ENCODE results near the gene VWA3B.

DNA sequence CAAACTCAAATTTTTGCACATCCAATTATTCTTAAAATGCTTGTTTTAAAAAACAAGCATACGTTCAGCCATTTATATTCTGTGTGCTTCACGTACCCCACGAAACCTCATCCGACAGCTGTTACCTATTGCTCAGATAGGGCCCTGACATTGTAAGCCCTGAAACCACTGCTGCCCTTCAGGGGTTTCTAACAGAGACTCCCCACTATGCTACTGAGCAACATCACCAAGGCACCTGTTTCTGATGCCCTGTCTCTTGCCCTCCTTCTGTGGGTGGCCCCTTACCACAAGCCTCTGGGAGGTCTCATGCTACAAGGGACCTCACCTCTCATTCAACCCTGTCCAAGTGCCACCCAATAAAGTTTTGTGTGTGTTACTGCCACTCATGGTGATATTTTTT, 240.8 kb downstream of the VWA3B start:
- TF ChIP-seq, protein P1, sequence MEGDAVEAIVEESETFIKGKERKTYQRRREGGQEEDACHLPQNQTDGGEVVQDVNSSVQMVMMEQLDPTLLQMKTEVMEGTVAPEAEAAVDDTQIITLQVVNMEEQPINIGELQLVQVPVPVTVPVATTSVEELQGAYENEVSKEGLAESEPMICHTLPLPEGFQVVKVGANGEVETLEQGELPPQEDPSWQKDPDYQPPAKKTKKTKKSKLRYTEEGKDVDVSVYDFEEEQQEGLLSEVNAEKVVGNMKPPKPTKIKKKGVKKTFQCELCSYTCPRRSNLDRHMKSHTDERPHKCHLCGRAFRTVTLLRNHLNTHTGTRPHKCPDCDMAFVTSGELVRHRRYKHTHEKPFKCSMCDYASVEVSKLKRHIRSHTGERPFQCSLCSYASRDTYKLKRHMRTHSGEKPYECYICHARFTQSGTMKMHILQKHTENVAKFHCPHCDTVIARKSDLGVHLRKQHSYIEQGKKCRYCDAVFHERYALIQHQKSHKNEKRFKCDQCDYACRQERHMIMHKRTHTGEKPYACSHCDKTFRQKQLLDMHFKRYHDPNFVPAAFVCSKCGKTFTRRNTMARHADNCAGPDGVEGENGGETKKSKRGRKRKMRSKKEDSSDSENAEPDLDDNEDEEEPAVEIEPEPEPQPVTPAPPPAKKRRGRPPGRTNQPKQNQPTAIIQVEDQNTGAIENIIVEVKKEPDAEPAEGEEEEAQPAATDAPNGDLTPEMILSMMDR (conservative IDR thresholded peaks at IDR 0.05; ENCODE audit: low read length): no peak
- TF ChIP-seq EZH2phosphoT487 (IDR thresholded peaks at IDR 0.05; ENCODE audit: borderline replicate concordance, low read depth, low read length): no peak
